ENCODE measurements around the gene FAM78B. TPM values are rescaled to one million over a fixed set of nuclear protein-coding genes. Genes with fewer than 3 reads are reported as not detected.

The FAM78B gene, protein sequence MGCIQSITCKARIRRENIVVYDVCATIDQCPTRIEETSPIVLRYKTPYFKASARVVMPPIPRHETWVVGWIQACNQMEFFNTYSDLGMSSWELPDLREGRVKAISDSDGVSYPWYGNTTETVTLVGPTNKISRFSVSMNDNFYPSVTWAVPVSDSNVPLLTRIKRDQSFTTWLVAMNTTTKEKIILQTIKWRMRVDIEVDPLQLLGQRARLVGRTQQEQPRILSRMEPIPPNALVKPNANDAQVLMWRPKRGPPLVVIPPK
- 0.28 TPM for total RNA-seq
- polyA plus RNA-seq: 0.48 TPM
- long read RNA-seq, donor 1: 0 reads
- long read RNA-seq, donor 2: 0 reads
- long read RNA-seq, donor 3, partial matches to known transcripts: 0 of 1 reads
- long read RNA-seq, donor 3, other reads (novel, unspliced or antisense): 0 of 1 reads
- long read RNA-seq, donor 4: 0 reads
- long read RNA-seq, donor 5: 0 reads
- long read RNA-seq, donor 6: 0 reads
- long read RNA-seq, donor 7: 0 reads
- long read RNA-seq, donor 8: 0 reads
- long read RNA-seq, donor 9: 0 reads
- long read RNA-seq, donor 10: 0 reads

DNA sequence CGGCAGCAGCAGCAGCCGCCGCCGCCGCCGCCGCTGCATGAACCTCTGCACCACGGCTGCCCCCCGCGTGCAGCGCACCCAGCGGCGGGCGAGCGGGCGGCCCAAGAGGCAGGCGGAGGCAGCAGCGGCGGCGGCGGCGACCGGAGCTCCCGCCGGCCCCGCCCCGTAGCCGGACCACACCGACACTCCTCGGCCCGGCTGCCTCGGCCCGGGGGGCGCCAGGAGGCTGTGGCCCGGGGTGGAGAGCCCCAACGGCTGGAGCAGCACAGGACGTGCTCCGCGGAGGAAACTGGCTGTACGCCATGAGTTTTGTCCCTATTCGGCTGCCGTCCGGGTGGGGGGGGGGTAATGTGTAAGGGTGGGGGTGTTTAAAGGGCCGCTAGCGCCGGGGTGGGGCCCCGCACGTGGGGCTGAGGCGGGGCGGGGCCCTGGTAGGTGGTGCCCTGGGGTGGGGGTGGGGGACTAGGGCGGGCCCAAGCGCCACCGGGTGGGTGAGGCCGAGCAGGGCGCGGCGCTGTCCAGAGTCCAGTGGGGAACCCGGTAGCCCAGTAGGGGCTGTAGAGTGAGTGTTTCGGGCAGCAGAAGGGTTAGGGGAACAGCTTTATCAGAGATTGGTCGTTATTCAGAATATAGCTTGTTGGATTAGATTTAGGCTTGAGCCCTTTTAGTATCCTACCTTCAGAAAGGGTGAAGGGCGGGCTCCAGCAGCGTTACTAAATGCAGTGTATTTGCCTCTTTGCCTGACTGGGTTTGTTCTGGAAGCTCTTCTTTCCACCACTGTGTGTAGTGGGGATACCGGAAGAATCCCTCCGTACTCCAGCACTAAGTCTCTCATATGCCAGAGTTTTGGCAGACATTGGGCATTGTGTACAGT, at the start of gene FAM78B:
Gene FAM78B, minus strand, starts transcription at position 304 of the 874 bp plus-strand sequence. CDS start 753 bp downstream, outside the sequence.
- peaks cover 3 to 8% of the 10 kb centered on the region in 2 donors for H3K4me1 ChIP-seq (ENCODE audit: control insufficient read depth in 2 of 2, insufficient read depth in 2 of 2, low read length in 2 of 2)
- no peak within 1 kb of the TSS for H3K27ac ChIP-seq (ENCODE audit: low read depth in 1 of 2, low read length in 1 of 2)
- H3K36me3 ChIP-seq (ENCODE audit: control insufficient read depth in 2 of 2, insufficient read depth in 2 of 2, low read length in 1 of 2): no peaks in the 10 kb centered on the region
- WGBS: 3% methylated on average over 64 of the region's 64 CpGs
- no peaks in the 10 kb centered on the region for H3K9me3 ChIP-seq (ENCODE audit: control insufficient read depth in 2 of 2, insufficient read depth in 1 of 2, low read length in 1 of 2)
- peak in 7 of 9 donors; percentile 3 to 61 (median 21) for DNase-seq (ENCODE audit: low read depth in 6 of 9, low spot score in 9 of 9)
- H3K27me3 ChIP-seq (ENCODE audit: control insufficient read depth in 2 of 2, insufficient read depth in 1 of 2, low read length in 1 of 2): peaks cover 47 to 60% of the 10 kb centered on the region in 2 donors
- peak within 1 kb of the TSS in 1 of 2 donors; percentile 58 for H3K4me3 ChIP-seq (ENCODE audit: low read length in 2 of 2)

DNA sequence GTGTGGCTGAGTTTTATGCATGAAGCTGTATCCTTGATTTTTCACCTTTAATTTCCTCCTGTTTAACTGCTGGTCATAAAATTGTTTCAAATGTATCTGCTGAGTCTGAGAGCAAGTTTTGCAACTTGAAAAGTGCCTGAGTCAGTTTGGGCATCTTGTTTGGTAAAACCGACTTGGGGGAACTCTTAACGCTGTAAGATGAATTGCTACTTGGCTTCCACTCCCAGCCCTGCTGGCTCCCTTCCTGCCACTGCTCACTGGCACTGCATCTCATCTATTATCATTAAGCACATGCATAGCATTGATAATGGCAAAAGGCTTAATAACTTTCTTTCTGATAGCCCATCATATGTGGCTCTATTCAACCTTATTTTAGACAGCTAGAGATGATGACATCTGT, 35.7 kb upstream of the FAM78B start:
- H3K27ac ChIP-seq (ENCODE audit: low read depth in 1 of 2, low read length in 1 of 2): no peak overlapping the region
- no peaks in the 10 kb centered on the region for H3K27me3 ChIP-seq (ENCODE audit: control insufficient read depth in 2 of 2, insufficient read depth in 1 of 2, low read length in 1 of 2)
- H3K36me3 ChIP-seq (ENCODE audit: control insufficient read depth in 2 of 2, insufficient read depth in 2 of 2, low read length in 1 of 2): no peaks in the 10 kb centered on the region
- 91% methylated on average over 2 of the region's 2 CpGs for WGBS
- no peaks in the 10 kb centered on the region for H3K9me3 ChIP-seq (ENCODE audit: control insufficient read depth in 2 of 2, insufficient read depth in 1 of 2, low read length in 1 of 2)
- H3K4me3 ChIP-seq (ENCODE audit: low read length in 2 of 2): no peak overlapping the region
- no peaks in the 10 kb centered on the region for H3K4me1 ChIP-seq (ENCODE audit: control insufficient read depth in 2 of 2, insufficient read depth in 2 of 2, low read length in 2 of 2)
- DNase-seq (ENCODE audit: low read depth in 6 of 9, low spot score in 9 of 9): no peak

DNA sequence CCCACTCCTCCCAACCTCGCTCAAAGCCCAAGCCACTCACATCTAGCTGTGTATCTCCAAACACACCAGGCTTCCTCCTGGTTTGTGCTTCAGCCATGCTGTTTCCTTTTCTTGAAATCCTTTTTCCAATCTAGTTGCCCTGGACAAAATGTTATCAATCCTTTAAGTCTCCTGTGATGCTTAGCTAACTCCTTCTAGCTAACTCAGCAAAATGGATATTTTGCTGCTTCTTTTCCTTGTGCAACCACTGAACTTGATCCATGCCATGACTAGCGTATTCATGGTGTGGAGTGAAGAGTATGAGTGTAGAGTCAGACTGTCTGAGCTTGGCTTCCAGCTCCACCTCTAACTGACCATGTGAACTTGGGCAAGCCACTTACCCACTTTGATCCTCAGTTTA, 33.9 kb upstream of the FAM78B start:
- Histone ChIP-seq H3K27me3 (ENCODE audit: control insufficient read depth in 2 of 2, insufficient read depth in 1 of 2, low read length in 1 of 2) (no peaks in the 10 kb centered on the region), H3K4me1 (ENCODE audit: control insufficient read depth in 2 of 2, insufficient read depth in 2 of 2, low read length in 2 of 2) (no peaks in the 10 kb centered on the region), H3K4me3 (ENCODE audit: low read length in 2 of 2) (no peak overlapping the region), H3K27ac (ENCODE audit: low read depth in 1 of 2, low read length in 1 of 2) (no peak overlapping the region), H3K9me3 (ENCODE audit: control insufficient read depth in 2 of 2, insufficient read depth in 1 of 2, low read length in 1 of 2) (no peaks in the 10 kb centered on the region), H3K36me3 (ENCODE audit: control insufficient read depth in 2 of 2, insufficient read depth in 2 of 2, low read length in 1 of 2) (no peaks in the 10 kb centered on the region)
- DNase-seq (ENCODE audit: low read depth in 6 of 9, low spot score in 9 of 9): no peak
- WGBS: 84% methylated on average over 2 of the region's 2 CpGs

DNA sequence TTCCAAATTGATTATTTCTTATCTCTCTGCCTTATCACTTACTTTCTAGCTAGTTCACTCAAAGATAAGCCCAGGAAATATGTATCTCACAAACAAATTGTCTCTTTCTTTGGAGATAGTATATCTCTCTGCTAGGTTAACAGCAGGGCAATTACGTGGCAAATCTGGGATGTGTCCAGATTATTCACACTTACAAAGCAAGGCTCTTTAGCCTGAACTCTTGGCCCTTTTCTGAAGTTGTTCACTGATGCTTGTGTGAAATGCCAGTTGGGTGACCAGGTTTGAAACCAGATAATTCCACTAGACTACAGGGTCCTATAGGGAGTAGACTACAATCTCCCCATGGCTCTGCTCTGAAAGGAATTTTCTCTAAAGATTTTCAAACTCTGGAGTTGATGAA, 30.8 kb upstream of the FAM78B start:
- H3K27ac ChIP-seq (ENCODE audit: low read depth in 1 of 2, low read length in 1 of 2): no peak overlapping the region
- H3K4me3 ChIP-seq (ENCODE audit: low read length in 2 of 2): no peak overlapping the region
- no peaks in the 10 kb centered on the region for H3K27me3 ChIP-seq (ENCODE audit: control insufficient read depth in 2 of 2, insufficient read depth in 1 of 2, low read length in 1 of 2)
- H3K4me1 ChIP-seq (ENCODE audit: control insufficient read depth in 2 of 2, insufficient read depth in 2 of 2, low read length in 2 of 2): no peaks in the 10 kb centered on the region
- DNase-seq (ENCODE audit: low read depth in 6 of 9, low spot score in 9 of 9): no peak
- 67% methylated on average over 1 of the region's 1 CpG for WGBS
- no peaks in the 10 kb centered on the region for H3K36me3 ChIP-seq (ENCODE audit: control insufficient read depth in 2 of 2, insufficient read depth in 2 of 2, low read length in 1 of 2)
- no peaks in the 10 kb centered on the region for H3K9me3 ChIP-seq (ENCODE audit: control insufficient read depth in 2 of 2, insufficient read depth in 1 of 2, low read length in 1 of 2)

DNA sequence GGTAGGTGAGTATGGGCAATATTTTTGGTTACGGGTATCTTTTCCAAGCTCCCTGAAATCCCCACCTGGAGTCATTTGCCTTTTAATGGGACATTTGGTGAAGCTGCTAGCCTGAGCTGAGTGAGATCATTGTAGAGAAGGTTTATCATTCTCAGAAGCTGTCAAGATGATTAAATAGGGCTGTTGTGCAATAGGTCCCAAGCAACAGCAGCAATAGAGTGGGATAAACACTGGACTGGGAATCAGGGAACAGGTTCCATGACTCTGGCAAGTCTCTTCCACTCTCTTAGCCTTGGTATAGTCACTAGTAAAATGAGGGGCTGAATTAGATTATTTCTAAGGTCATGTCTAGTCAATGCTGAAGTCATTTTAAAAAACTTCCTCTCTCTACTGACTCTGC, 30.3 kb upstream of the FAM78B start:
- H3K36me3 ChIP-seq (ENCODE audit: control insufficient read depth in 2 of 2, insufficient read depth in 2 of 2, low read length in 1 of 2): no peaks in the 10 kb centered on the region
- no peaks in the 10 kb centered on the region for H3K27me3 ChIP-seq (ENCODE audit: control insufficient read depth in 2 of 2, insufficient read depth in 1 of 2, low read length in 1 of 2)
- no peak overlapping the region for H3K27ac ChIP-seq (ENCODE audit: low read depth in 1 of 2, low read length in 1 of 2)
- H3K4me3 ChIP-seq (ENCODE audit: low read length in 2 of 2): no peak overlapping the region
- WGBS: 44% methylated on average over 1 of the region's 1 CpG
- H3K9me3 ChIP-seq (ENCODE audit: control insufficient read depth in 2 of 2, insufficient read depth in 1 of 2, low read length in 1 of 2): no peaks in the 10 kb centered on the region
- no peaks in the 10 kb centered on the region for H3K4me1 ChIP-seq (ENCODE audit: control insufficient read depth in 2 of 2, insufficient read depth in 2 of 2, low read length in 2 of 2)
- DNase-seq (ENCODE audit: low read depth in 6 of 9, low spot score in 9 of 9): no peak

DNA sequence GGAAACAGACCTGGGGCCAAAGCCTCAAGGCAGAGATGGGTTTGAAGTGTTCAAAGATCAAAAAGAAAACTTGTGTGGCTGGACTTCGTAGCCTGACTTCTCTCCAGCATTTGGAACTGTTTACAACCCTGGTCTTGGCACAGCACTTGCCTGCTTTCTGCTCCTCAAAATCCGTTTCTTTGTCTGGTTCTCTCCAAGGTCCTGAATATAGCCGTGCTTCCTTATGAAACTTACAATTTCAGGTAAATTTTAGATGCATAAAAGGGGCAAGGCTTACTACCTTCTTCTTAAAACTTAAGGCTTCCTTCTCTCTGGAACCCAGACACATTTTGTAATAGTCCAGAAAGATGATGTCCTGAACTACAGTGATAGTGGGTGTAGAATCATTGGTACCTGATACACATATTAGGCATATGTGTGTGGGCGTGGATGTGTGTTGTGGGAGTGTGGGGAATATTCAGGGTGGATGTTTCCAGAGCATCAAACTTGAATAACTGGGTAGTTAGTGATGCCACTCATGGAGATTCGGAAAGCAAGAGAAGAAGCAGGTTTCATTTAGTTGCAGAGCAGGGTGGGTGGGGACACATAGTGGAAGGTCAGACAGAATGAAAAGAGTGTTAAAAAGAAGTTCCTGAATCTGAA, 26.4 kb upstream of the FAM78B start:
- Histone ChIP-seq H3K27me3 (ENCODE audit: control insufficient read depth in 2 of 2, insufficient read depth in 1 of 2, low read length in 1 of 2) (no peaks in the 10 kb centered on the region), H3K9me3 (ENCODE audit: control insufficient read depth in 2 of 2, insufficient read depth in 1 of 2, low read length in 1 of 2) (no peaks in the 10 kb centered on the region), H3K4me1 (ENCODE audit: control insufficient read depth in 2 of 2, insufficient read depth in 2 of 2, low read length in 2 of 2) (no peaks in the 10 kb centered on the region), H3K4me3 (ENCODE audit: low read length in 2 of 2) (no peak overlapping the region), H3K27ac (ENCODE audit: low read depth in 1 of 2, low read length in 1 of 2) (no peak overlapping the region), H3K36me3 (ENCODE audit: control insufficient read depth in 2 of 2, insufficient read depth in 2 of 2, low read length in 1 of 2) (no peaks in the 10 kb centered on the region)
- no peak for DNase-seq (ENCODE audit: low read depth in 6 of 9, low spot score in 9 of 9)
- WGBS: 66% methylated on average over 5 of the region's 5 CpGs

DNA sequence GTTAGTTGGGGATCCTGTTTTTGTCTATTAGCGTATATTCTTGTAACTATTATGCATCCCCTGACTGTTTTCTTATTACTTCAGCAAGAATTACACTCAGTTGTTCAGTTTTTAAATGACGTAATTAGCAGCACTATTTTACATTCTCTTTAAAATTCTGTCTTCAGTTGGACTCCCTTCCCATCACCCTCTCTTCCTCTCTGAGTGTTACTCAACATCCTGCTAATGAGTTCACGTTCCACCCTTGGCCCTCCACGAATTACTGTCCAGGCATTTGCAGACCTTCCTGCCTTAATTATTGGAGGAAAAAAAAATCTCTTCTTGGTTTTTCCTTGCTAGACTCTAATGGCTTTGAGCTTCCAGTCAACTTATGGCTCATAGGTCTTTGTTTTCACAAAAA, 23.6 kb upstream of the FAM78B start:
- Histone ChIP-seq H3K9me3 (ENCODE audit: control insufficient read depth in 2 of 2, insufficient read depth in 1 of 2, low read length in 1 of 2) (no peaks in the 10 kb centered on the region), H3K27ac (ENCODE audit: low read depth in 1 of 2, low read length in 1 of 2) (no peak overlapping the region), H3K4me3 (ENCODE audit: low read length in 2 of 2) (no peak overlapping the region), H3K4me1 (ENCODE audit: control insufficient read depth in 2 of 2, insufficient read depth in 2 of 2, low read length in 2 of 2) (no peaks in the 10 kb centered on the region), H3K36me3 (ENCODE audit: control insufficient read depth in 2 of 2, insufficient read depth in 2 of 2, low read length in 1 of 2) (no peaks in the 10 kb centered on the region), H3K27me3 (ENCODE audit: control insufficient read depth in 2 of 2, insufficient read depth in 1 of 2, low read length in 1 of 2) (no peaks in the 10 kb centered on the region)
- no peak for DNase-seq (ENCODE audit: low read depth in 6 of 9, low spot score in 9 of 9)
- 54% methylated on average over 4 of the region's 4 CpGs for WGBS

DNA sequence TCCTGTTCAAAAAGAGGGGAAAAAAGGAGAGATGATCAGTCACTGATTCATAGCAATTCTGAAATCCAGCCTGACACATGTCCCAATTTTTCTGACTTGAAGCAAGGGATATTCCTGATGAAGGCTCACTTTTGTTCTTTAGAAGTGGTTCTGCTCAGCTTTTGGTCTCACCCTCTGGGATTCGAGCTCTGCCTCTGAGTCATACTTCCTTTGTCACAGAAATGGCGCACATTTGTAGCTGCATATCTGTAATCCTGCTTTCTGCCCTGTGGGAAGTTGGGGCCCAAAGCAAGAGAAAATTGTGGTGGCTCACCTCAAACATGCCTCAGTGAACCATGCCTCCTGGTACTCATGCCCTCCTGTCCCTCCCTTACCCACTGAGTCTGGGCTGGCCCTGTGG, 22.3 kb upstream of the FAM78B start:
- DNase-seq (ENCODE audit: low read depth in 6 of 9, low spot score in 9 of 9): no peak
- WGBS: 67% methylated on average over 2 of the region's 2 CpGs
- H3K4me3 ChIP-seq (ENCODE audit: low read length in 2 of 2): no peak overlapping the region
- H3K9me3 ChIP-seq (ENCODE audit: control insufficient read depth in 2 of 2, insufficient read depth in 1 of 2, low read length in 1 of 2): no peaks in the 10 kb centered on the region
- no peak overlapping the region for H3K27ac ChIP-seq (ENCODE audit: low read depth in 1 of 2, low read length in 1 of 2)
- H3K27me3 ChIP-seq (ENCODE audit: control insufficient read depth in 2 of 2, insufficient read depth in 1 of 2, low read length in 1 of 2): no peaks in the 10 kb centered on the region
- H3K4me1 ChIP-seq (ENCODE audit: control insufficient read depth in 2 of 2, insufficient read depth in 2 of 2, low read length in 2 of 2): no peaks in the 10 kb centered on the region
- H3K36me3 ChIP-seq (ENCODE audit: control insufficient read depth in 2 of 2, insufficient read depth in 2 of 2, low read length in 1 of 2): no peaks in the 10 kb centered on the region

Data from thymus (tissue), 14 donors.